HEK293 (cell line): ENCODE data around the gene PTGFRN.

Experiments used
- GLI2 ChIP-seq: fragments of 450-650 bp; formaldehyde crosslinking; IDR thresholded peaks from 2 replicates; pipeline ENCODE4; 2017; ENCODE audit warnings: missing biosample characterization, missing genetic modification characterization, low read depth, borderline replicate concordance
- SP2 ChIP-seq: fragments of 450-650 bp; formaldehyde crosslinking; IDR thresholded peaks from 2 replicates; pipeline ENCODE4 v1.5.1; 2016; ENCODE audit warnings: missing biosample characterization, missing genetic modification characterization
- ZFP69B ChIP-seq: fragments of 450-650 bp; formaldehyde crosslinking; IDR thresholded peaks from 2 replicates; pipeline ENCODE4 v1.5.1; 2016; ENCODE audit warnings: missing biosample characterization, missing genetic modification characterization
- ZNF837 ChIP-seq: fragments of 450-650 bp; formaldehyde crosslinking; IDR thresholded peaks from 2 replicates; pipeline ENCODE4 v1.5.1; 2016; ENCODE audit warnings: missing biosample characterization, missing genetic modification characterization

The PTGFRN gene

GRCh38 chr1:117038236-117038635 lies 128.5 kb downstream of the PTGFRN start (continued):
- TF ChIP-seq ZFP69B (tag by site-specific recombination), result no peak
- no peak for TF ChIP-seq GLI2 (tag by site-specific recombination)
- TF ChIP-seq ZNF837 (tag by site-specific recombination), result no peak
- TF ChIP-seq SP2 (tag by site-specific recombination), result no peak
